Measurements from ENCODE around the gene NOL4L.

The NOL4L gene

GRCh38 chr20:32396646-32397160 lies 188.4 kb downstream of the NOL4L start:
- DNase-seq: no peak

- no peak for DNase-seq
Observed at GRCh38 chr20:32395066-32395465, 190.1 kb downstream of the NOL4L start.
